SK-N-SH (cell line): ENCODE results near the gene PKNOX1.

ENCODE experiments used
- CTCF ChIP-seq: fragments of 200-600 bp; sonication (generic); IDR thresholded peaks from 2 replicates; pipeline ENCODE4 v1.6.1; 2017; ENCODE audit warnings: antibody characterized with exemption, mild to moderate bottlenecking, moderate library complexity
- EP300 ChIP-seq, 2 experiments: IDR thresholded peaks; 2 replicates each; pipeline versions ENCODE4 v1.4.0 to v1.6.1; 2012; ENCODE audit warnings: borderline replicate concordance in 1 of 2, low read depth in 1 of 2, low read length in 1 of 2
- GATA2 ChIP-seq: sonication (generic); formaldehyde crosslinking; IDR thresholded peaks from 2 replicates; pipeline ENCODE4 v1.5.0; 2020; ENCODE audit warnings: mild to moderate bottlenecking, missing genetic modification reagents
- JUND ChIP-seq: IDR thresholded peaks from 2 replicates; pipeline ENCODE4 v1.4.0; 2012
- REST ChIP-seq: IDR thresholded peaks from 2 replicates; pipeline ENCODE4 v1.6.1; 2012; ENCODE audit warnings: mild to moderate bottlenecking, low read depth, low read length, moderate library complexity
- RFX5 ChIP-seq: IDR thresholded peaks from 2 replicates; pipeline ENCODE4 v1.6.1; 2012; ENCODE audit warnings: mild to moderate bottlenecking, improper control_type of control experiment, low read length
- SIN3A ChIP-seq: IDR thresholded peaks from 2 replicates; pipeline ENCODE4 v1.6.1; 2012; ENCODE audit warnings: low read depth, mild to moderate bottlenecking, low read length, moderate library complexity, borderline replicate concordance
- TAF1 ChIP-seq: IDR thresholded peaks from 2 replicates; pipeline ENCODE4 v1.6.1; 2012; ENCODE audit warnings: low read depth, mild to moderate bottlenecking, low read length, moderate library complexity, borderline replicate concordance
- USF1 ChIP-seq: IDR thresholded peaks from 2 replicates; pipeline ENCODE4 v1.4.0; 2012; ENCODE audit warnings: low read depth, borderline replicate concordance
- USF2 ChIP-seq: fragments of 150-350 bp; IDR thresholded peaks from 2 replicates; pipeline ENCODE4 v1.6.1; 2017; ENCODE audit warnings: antibody characterized with exemption, low read length, low read depth, borderline replicate concordance

- TF ChIP-seq USF2, result no peak
- TF ChIP-seq RFX5, result no peak
- no peak for TF ChIP-seq CTCF
- TF ChIP-seq GATA2 (CRISPR knock-in tag), result no peak
- TF ChIP-seq REST, result no peak
- peak; percentile 39 for TF ChIP-seq JUND
- TF ChIP-seq TAF1, result no peak
- TF ChIP-seq SIN3A, result no peak
- TF ChIP-seq EP300 (IDR thresholded peaks at IDR 0.05; ENCODE audit: borderline replicate concordance in 1 of 2, low read depth in 1 of 2, low read length in 1 of 2), result no peak
- TF ChIP-seq USF1, result no peak
Observed at GRCh38 chr21:42939582-42940413, 34.6 kb upstream of the PKNOX1 start.
